A673 (cell line): ENCODE results near the gene SH3RF1.

Experiments used
- EZH2 ChIP-seq: fragments of 200-600 bp; sonication (generic); IDR thresholded peaks from 2 replicates; pipeline ENCODE4 v1.6.1; 2017; ENCODE audit warnings: borderline replicate concordance, low read depth, mild to moderate bottlenecking, mixed read lengths, antibody characterized with exemption, low read length; ENCODE audit not compliant: poor library complexity, severe bottlenecking
- TF ChIP-seq, protein P1 (sequence below): fragments of 300-800, 200-600 bp; sonication (generic); conservative IDR thresholded peaks from 2 replicates; pipeline ENCODE4 v1.5.1; 2017; ENCODE audit warnings: low read depth, mild to moderate bottlenecking, antibody characterized with exemption, low read length, moderate library complexity, mixed read lengths

DNA sequence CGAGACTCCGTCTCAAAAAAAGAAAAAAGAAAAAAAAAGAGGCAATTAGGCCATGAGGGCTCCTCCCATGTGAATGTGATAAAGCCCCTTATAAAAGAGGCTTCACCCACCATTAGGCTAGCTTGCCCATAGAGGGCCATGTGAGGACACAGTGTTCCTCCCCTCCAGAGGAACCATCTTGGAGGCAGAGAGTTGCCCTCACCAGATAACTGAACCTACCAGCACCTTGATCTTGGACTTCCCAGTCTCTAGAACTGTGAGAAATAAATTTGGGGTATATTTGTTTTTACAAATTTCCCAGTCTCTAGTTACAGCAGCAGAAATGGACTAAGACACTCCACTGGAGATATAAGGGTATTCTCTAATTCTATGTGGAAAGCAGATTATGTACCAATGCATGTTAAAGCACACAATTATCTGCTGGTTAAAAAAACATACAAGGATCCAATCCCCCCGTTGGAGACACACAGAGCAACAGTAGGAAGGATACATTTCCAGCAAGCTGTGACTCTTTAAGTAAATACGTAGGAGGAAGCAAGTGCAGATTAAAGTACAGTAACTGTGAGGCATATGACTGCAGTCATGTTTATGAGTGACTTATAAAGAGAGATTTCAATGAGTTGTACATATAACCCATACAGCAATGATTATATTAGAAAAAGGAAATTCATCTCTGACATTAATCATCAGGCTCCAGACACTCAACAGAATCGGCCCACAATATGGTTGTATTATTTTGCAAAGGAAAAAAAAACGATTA is 21.4 kb downstream of the SH3RF1 start:
- TF ChIP-seq, protein P1, sequence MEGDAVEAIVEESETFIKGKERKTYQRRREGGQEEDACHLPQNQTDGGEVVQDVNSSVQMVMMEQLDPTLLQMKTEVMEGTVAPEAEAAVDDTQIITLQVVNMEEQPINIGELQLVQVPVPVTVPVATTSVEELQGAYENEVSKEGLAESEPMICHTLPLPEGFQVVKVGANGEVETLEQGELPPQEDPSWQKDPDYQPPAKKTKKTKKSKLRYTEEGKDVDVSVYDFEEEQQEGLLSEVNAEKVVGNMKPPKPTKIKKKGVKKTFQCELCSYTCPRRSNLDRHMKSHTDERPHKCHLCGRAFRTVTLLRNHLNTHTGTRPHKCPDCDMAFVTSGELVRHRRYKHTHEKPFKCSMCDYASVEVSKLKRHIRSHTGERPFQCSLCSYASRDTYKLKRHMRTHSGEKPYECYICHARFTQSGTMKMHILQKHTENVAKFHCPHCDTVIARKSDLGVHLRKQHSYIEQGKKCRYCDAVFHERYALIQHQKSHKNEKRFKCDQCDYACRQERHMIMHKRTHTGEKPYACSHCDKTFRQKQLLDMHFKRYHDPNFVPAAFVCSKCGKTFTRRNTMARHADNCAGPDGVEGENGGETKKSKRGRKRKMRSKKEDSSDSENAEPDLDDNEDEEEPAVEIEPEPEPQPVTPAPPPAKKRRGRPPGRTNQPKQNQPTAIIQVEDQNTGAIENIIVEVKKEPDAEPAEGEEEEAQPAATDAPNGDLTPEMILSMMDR = no peak
- TF ChIP-seq EZH2 = no peak
